Activated naive CD4-positive, alpha-beta T cell (primary cell): ENCODE results near the gene CFAP61.

Experiments used
- DNase-seq, 4 experiments: peaks; one replicate each; lab custom pipeline; 2025; lab: John Stamatoyannopoulos, UW

Gene CFAP61

DNA sequence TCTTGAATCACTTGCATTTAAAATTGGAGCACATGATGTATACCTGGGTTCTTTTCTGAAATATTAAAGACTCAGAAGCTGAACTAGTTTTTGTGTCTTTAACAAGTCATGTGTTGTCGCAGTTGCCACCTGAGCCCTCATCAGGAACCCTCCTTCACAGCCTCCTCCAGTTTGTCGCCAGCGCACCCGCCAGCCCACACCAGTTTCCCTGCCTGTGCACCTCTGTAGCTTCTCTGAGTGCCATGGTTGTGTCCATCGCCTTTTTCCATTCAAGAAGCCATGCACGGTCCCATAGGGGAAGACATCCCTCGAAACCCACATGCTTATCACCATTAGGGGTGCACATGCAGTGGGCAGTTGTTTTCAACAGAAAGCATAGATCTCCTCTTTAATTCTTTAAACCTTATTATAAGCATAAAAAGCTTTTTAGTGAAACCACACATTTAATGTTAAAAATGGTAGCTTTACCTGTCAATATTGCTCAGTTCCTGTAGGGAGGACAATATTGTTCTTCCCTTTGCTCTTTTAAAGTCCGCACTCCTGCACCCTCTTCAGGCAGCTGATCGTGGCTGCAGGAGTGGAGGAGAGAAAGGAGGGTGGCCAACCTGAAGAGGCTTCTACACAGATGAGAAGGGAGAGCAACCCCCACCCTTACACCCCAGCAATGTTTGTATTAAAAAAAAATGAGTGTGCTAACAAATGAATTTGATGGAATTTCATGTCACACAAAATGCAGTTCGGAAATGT lies 121.9 kb downstream of the CFAP61 start:
- no peak for DNase-seq

GRCh38 chr20:20181322-20181721 lies 129.0 kb downstream of the CFAP61 start:
- DNase-seq: no peak

DNA sequence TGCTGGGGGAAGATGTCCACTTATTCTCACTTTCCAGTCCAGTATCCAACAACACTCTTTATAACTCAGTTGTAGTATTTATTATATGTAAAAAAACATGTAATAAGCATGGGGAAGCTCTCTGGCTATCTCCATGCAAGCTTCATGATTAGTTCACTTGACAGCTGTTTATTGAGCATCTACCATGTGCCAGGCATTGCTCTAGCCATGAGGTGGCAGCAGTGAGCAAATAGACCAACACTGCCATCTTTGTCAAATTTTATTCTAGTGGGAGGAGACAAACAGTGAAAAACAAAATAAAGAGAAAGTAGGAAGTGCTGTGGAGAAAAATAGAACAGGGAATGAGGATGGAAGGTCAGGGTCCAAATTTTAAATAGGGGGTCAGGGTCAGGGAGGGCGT lies 131.8 kb downstream of the CFAP61 start:
- DNase-seq: no peak

DNA sequence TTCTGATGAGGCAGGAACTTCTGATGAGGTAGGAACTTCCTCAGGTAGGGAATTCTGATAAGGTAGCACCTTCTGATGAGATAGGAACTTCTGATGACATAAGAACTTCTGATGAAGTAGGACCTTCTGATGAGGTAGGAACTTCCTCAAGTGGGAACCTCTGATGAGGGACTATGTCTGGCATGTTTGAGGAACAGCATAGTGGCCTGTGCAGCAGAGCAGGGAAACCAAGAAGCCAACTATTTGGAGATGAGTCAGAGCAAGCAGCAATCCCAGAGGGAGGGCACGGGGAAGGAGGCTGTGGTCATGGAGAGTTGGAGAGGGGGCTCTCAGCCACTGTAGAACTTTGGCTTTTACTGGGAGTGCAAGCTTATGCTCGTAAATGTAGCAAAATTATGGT lies 132.4 kb downstream of the CFAP61 start:
- no peak for DNase-seq

- no peak for DNase-seq
Measured at GRCh38 chr20:20188647-20189046, 136.3 kb downstream of the CFAP61 start.

GRCh38 chr20:20192366-20192765 lies 140.0 kb downstream of the CFAP61 start:
- no peak for DNase-seq

GRCh38 chr20:20195021-20195705 lies 142.8 kb downstream of the CFAP61 start:
- no peak for DNase-seq

DNA sequence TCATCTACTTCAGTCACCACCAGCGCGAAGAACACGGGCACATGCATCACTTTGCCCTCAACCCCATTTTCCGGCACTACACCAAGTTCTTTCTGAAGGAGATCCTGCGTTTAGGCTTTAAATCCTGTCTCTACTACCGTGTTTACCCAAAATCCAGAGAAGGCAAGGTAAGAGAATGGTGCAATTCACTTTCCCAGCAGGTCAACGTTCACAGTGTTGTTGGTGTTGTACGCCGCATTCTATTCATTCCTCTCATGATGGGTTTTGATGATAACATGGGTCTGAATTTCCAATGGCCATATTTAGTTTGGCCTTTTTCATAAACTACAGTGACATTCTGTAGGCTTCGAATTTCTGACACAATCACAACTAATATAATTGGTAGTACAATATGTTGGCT lies 144.3 kb downstream of the CFAP61 start:
- DNase-seq: no peak

GRCh38 chr20:20198011-20198410 lies 145.7 kb downstream of the CFAP61 start:
- DNase-seq: no peak

DNA sequence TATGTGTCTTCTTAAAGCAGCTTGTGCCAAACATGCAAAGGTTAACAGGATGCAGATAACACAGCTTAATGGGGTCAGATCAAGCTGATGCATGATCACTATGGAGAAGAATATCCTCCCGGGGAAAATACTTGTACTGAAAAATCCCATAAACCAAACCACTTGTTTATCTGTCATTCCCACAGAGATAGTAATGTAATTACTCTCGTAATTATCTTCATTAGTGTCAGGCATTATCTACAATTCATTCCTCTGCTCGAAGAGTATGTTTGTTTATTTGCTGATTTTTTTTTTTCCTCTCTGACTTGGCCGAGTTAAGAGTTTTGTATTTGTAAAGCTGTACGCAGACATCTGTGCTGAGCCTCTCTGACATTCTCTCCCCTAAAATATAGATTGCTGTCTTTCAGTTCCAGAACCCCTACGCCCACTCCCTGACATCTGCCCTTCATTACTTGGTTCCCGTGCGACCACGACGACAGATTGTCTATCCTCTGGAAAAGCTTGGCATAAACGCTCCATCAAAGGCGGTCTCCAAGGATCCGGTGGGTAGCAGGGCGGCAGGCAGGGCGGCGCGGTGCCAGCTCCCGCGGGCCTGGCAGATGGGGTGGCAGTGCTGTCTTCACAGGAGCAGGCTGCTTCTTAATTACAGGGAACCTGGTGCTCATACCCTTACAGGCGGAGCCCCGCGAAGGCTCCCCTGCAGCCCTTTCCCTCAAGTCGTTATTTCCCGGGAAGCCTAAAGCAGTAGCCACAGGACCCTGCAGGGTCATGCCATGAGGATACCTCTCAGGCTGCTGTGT lies 147.2 kb downstream of the CFAP61 start:
- DNase-seq: no peak

DNA sequence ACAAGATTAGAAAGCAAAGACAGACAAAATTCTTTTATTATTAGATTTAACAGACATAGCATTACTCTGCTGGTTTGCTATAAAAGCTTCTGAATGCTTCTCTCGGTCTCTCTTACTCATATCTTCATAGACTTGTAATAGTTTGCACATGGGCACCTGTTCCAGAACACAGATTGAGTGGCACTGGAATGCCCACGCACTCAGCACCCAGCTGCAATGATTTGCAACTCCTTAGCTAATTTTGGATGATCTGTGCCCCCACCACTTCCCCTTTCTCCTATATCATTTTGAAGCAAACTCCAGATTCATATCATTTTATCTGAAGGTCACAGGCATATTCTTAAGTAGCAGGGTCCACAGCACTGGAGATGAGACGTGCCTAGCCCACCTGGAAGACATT lies 148.8 kb downstream of the CFAP61 start:
- DNase-seq: no peak

- no peak for DNase-seq
Measured at GRCh38 chr20:20201639-20202038, 149.3 kb downstream of the CFAP61 start.

- no peak for DNase-seq
Measured at GRCh38 chr20:20202768-20203167, 150.4 kb downstream of the CFAP61 start.

GRCh38 chr20:20203784-20204183 lies 151.5 kb downstream of the CFAP61 start:
- DNase-seq: no peak

DNA sequence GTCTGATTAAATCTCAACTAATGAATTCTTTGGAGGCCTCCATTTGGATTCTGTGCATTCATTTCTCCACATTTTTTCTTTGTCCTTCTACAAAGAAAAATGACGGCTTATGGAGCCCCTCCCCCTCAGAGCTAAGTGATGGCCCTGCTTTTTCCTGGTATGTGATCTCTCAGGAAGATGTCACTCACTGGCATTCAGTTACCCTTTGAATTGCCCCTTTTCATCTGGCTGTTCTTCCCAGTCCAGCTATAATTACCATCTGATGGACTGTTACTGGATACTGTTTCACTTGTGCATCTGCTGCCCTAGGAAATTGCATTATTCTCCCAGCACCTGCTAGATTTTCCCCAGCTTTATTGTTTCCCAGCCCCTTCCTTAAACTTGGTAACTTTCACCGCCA lies 151.9 kb downstream of the CFAP61 start:
- DNase-seq: no peak

- no peak for DNase-seq
Measured at GRCh38 chr20:20205141-20205861, 153.0 kb downstream of the CFAP61 start.

DNA sequence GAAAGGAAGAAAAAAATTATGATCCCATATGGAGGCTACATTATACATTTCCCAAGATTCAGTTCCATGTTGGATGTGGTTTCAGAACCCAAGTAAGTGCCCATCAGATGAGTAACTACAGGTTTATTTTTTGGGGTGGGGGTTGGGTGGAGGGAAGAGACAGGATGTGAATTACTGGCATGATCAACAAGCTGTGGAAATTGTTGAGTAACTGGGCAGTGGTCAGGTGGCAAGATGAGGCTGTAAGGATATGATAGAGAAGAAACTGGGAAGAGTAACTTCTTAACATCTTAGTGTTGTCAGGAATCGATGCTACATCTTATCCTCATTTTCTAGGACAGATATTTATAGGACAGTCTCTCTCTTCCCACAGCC lies 153.5 kb downstream of the CFAP61 start:
- DNase-seq: no peak

DNA sequence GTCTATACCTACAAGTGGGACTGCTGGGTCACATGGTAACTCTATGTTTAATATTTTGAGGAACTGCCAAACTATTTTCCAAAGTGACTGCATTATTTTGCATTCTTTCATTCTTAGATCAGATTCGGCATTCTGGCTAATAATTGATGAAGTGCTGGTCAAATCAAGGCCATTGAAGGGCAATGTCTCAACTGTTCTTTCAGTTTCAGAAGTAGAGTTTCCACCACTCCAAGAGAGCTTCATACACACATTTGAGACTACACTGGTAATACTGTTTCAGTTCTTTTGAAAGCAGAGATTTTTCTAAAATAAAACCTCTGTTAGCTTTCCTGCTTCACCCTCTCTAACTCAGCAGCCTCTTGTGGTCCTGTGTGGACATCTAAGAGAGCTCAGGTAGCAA lies 154.5 kb downstream of the CFAP61 start:
- DNase-seq: no peak

GRCh38 chr20:20207291-20207690 lies 155.0 kb downstream of the CFAP61 start:
- DNase-seq: no peak

- DNase-seq: no peak
Measured at GRCh38 chr20:20207872-20208271, 155.5 kb downstream of the CFAP61 start.

DNA sequence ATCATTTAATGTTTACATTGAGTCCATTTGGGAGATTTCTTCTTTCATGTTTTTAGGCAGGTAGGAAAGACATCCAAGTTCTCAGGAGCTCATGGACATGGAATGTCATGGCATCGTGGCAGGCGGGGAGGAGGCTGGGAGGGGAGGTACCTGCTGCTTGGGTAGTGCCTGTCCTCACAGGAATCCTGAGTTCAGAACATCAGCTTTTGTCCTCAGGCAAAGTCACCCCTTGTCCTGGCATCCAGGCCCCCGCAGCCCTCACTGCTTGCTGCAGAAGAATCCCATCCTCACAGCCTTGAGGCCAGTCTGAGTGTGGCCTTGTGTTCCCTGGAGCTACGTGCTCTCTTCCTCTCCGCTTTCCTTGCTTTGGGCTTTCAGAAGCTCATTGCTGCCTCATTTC lies 157.4 kb downstream of the CFAP61 start:
- no peak for DNase-seq

DNA sequence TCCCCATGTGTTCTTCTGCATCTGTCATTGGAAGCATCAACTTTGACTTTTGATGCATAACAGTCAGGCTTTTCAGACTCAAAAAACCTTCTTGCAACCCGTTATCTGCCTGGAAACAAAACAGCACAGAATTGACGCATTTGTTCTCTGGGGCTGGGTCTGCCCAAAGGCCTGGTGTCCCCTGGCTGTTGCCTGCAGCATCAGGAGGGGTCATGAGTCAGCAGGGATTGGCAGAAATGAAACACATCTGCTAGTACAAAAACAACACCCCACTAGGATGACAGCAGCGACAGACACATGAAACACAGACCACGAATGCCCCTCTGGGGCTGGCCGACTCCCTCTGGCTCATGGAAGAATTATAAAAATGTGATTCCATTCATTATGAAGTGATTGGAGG lies 158.0 kb downstream of the CFAP61 start:
- DNase-seq: no peak

DNA sequence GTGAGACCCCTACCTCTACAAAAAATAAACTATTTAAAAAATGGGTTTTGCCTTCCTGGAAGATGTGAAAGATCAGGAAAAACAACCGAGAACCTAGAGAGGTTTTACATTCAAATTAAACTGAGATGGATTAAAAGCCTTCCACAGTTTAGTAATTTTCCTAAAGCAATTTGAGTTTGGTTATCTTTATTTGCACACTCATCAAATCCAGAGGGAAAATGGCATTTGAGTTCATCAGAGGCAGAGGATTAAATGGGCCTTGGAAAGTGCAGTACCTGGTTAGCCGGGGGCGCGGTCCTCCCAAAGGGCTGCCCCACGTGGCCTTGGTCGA lies 158.6 kb downstream of the CFAP61 start:
- no peak for DNase-seq
